ENCODE results near the gene DEFB115.
"Not testable (repeated sequence)": the region's sequence is repeated elsewhere in the genome, so short reads cannot be mapped to it uniquely, and the experiment has no call there.

DEFB115 gene, protein sequence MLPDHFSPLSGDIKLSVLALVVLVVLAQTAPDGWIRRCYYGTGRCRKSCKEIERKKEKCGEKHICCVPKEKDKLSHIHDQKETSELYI

DNA sequence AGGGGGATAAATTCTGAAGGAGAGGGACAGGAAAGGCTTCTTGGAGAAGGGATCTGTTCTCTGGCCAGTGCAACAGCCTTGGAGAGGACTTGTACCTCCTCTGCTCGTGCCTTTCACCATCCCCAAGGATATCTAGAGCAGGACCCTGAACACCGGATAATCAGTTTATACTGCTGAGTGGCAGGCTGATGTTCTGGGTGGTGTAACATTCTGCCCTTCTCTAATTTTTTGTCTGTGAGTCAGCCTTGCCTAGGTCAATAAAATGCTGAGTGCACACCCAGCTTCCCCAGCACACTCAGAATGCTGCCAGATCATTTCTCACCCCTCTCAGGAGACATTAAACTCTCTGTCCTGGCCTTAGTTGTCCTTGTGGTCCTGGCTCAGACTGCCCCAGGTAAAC lies at the start of gene DEFB115:
Gene DEFB115 (plus strand): TSS at position 301 of the 400 bp plus-strand sequence. CDS start 0 bp downstream, at position 301.
- DNase-seq (ENCODE audit: low spot score in 2 of 2) (no peak), ATAC-seq (no peak)
- no peak within 1 kb of the TSS for H3K27ac Mint-ChIP-seq
- H3K9me3 Mint-ChIP-seq = peaks cover 13% of the 10 kb centered on the region
- no peaks in the 10 kb centered on the region for H3K36me3 Mint-ChIP-seq
- H3K4me1 Mint-ChIP-seq = no peaks in the 10 kb centered on the region
- no peak within 1 kb of the TSS for H3K4me3 Mint-ChIP-seq

- no peak overlapping the region for H3K4me3 Mint-ChIP-seq
- DNase-seq (ENCODE audit: low spot score in 2 of 2) = no peak
- H3K36me3 Mint-ChIP-seq = no peaks in the 10 kb centered on the region
- H3K27ac Mint-ChIP-seq = no peak overlapping the region
- no peaks in the 10 kb centered on the region for H3K9me3 Mint-ChIP-seq
- no peak for ATAC-seq
- no peaks in the 10 kb centered on the region for H3K4me1 Mint-ChIP-seq
Observed at GRCh38 chr20:31236953-31237352, 20.5 kb upstream of the DEFB115 start.

GRCh38 chr20:31237763-31238162 lies 19.7 kb upstream of the DEFB115 start:
- DNase-seq (ENCODE audit: low spot score in 2 of 2) (no peak), ATAC-seq (no peak)
- Mint-ChIP-seq H3K4me1 (no peaks in the 10 kb centered on the region), H3K36me3 (no peaks in the 10 kb centered on the region), H3K4me3 (no peak overlapping the region), H3K27ac (no peak overlapping the region), H3K9me3 (no peaks in the 10 kb centered on the region)

DNA sequence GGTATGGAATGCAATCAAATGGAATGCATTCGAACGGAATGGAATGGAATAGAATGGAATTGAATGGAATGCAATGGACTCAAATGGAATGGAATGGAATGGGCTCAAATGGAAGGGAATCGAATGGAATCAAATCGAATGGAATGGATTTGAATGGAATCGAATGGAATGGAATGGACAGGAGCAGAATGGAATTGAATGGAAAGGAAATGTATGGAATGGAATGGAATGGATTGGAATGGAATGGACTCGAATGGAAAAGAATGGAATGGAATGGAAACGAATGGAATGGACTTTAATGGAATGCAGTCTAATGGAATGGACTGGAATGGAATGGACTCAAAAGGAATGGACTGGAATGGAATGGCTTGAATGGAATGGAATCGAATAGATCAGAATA lies 18.3 kb upstream of the DEFB115 start:
- no peaks in the 10 kb centered on the region for H3K9me3 Mint-ChIP-seq
- H3K4me3 Mint-ChIP-seq = no peak overlapping the region
- no peak overlapping the region for H3K27ac Mint-ChIP-seq
- no peaks in the 10 kb centered on the region for H3K36me3 Mint-ChIP-seq
- ATAC-seq (no peak), DNase-seq (ENCODE audit: low spot score in 2 of 2) (no peak)
- H3K4me1 Mint-ChIP-seq = no peaks in the 10 kb centered on the region

GRCh38 chr20:31256959-31257358 lies 505 bp upstream of the DEFB115 start:
- DNase-seq (ENCODE audit: low spot score in 2 of 2) = no peak
- Mint-ChIP-seq H3K36me3 (no peaks in the 10 kb centered on the region), H3K4me1 (no peaks in the 10 kb centered on the region), H3K9me3 (peaks cover 13% of the 10 kb centered on the region), H3K27ac (no peak overlapping the region), H3K4me3 (no peak overlapping the region)
- ATAC-seq = no peak

DNA sequence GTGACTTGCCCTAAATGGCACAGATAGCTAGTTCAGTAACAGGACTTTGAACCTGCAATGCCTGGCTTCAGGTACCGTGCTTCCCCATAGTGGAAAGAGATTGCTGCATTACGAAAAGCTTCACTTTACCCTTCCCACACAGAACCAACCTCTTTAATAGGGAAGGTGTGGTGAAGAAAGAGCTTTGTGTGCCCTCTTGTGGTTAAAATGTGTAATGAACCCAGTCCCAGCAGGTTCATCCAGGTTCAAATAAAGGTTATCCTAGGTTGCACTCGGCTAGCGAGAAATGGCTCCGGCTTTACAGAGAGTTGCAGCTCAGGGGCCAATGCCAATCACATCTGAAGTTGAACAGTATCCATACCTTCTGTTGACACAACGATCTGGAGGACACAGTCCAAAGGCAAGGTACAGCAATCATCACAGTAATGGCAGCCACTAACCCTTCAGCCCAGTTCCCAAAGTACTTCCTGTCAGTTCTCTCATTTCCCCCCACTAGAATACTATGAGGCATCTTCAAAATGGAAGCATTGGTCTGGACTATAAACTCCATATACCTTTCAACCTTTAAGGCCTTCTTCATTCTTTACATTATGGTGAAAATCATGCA lies 3.0 kb downstream of the DEFB115 start:
- Mint-ChIP-seq H3K27ac (no peak overlapping the region), H3K4me3 (no peak overlapping the region), H3K36me3 (no peaks in the 10 kb centered on the region), H3K9me3 (peaks cover 9% of the 10 kb centered on the region), H3K4me1 (no peaks in the 10 kb centered on the region)
- ATAC-seq (no peak), DNase-seq (ENCODE audit: low spot score in 2 of 2) (no peak)

- no peak overlapping the region for H3K27ac Mint-ChIP-seq
- ATAC-seq = no peak
- no peaks in the 10 kb centered on the region for H3K4me1 Mint-ChIP-seq
- peaks cover 29% of the 10 kb centered on the region for H3K9me3 Mint-ChIP-seq
- H3K4me3 Mint-ChIP-seq = no peak overlapping the region
- DNase-seq (ENCODE audit: low spot score in 2 of 2) = no peak
- no peaks in the 10 kb centered on the region for H3K36me3 Mint-ChIP-seq
Observed at GRCh38 chr20:31274441-31274840, 17.0 kb downstream of the DEFB115 start.

- Mint-ChIP-seq H3K36me3 (no peaks in the 10 kb centered on the region), H3K4me1 (no peaks in the 10 kb centered on the region), H3K27ac (no peak overlapping the region), H3K4me3 (no peak overlapping the region), H3K9me3 (peaks cover 12% of the 10 kb centered on the region)
- DNase-seq (ENCODE audit: low spot score in 2 of 2) (no peak), ATAC-seq (no peak)
Observed at GRCh38 chr20:31278178-31278577, 20.7 kb downstream of the DEFB115 start.

DNA sequence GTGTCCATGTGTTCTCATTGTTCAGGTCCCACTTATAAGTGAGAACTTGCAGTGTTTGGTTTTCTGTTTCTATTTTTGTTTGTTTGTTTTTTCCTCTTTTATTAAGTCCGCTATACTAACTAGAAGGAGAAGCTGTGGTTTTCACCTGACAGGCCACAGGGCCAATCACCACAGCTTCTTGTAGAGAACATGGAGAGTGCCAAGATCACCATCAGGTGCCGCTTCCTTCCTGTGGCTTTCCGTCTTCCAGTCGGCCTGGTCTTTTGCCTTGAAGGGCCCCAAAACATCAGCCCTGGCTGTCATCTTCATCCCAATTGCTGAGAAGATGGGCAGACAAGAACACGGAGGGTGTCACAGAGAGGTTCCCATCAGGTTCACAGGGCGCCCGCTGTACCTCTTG lies 27.5 kb downstream of the DEFB115 start:
- H3K36me3 Mint-ChIP-seq; H3K27ac Mint-ChIP-seq; H3K4me1 Mint-ChIP-seq; ATAC-seq; DNase-seq (ENCODE audit: low spot score in 2 of 2); H3K4me3 Mint-ChIP-seq; H3K9me3 Mint-ChIP-seq: not testable (repeated sequence)

DNA sequence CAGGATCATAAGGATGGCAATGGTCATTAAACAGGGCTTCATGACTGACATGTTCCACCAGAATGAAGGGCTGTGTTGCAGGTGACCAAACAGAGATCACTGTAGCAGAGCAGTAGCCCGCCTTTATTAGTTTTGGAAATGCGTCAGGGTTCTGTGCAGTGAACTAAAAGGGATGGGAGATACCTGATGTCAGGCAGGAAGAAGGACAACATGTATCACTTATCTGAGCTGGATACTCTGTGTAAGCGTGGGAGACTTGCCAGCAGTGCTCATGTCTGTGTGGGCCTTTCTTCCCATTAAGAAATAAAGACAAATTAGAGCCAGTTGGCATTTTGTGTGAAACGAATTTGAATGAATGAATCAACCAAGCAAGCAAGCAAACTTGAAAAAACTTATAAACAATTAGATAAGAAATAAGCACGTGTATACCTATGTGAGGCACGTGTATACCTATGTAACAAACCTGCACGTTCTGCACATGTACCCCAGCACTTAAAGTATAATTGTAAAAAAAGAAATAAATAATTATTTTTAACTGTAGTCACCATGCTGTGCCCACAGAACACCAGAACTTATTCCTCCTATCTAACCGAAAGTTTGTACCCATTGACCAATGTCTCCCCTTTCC lies 51.2 kb downstream of the DEFB115 start, which contains the start of gene DEFB116:
Gene DEFB116 (minus strand): TSS at position 51 of the 628 bp plus-strand sequence. CDS start 0 bp downstream, at position 51.
- Mint-ChIP-seq H3K4me1 (no peaks in the 10 kb centered on the region), H3K27ac (no peak within 1 kb of the TSS), H3K9me3 (peaks cover 12% of the 10 kb centered on the region), H3K4me3 (no peak within 1 kb of the TSS), H3K36me3 (no peaks in the 10 kb centered on the region)
- no peak for ATAC-seq
- no peak for DNase-seq (ENCODE audit: low spot score in 2 of 2)
